Mononuclear cell (primary cell): Measurements from ENCODE around the gene CASP5. TPM values are rescaled to one million over a fixed set of nuclear protein-coding genes. Genes with fewer than 3 reads are reported as not detected.
"Not testable (repeated sequence)": the region's sequence is repeated elsewhere in the genome, so short reads cannot be mapped to it uniquely, and the experiment has no call there.

Experiments used
- H3K27me3 ChIP-seq: 2 replicates; pipeline ENCODE4 v1.6.0; 2011; ENCODE audit warnings: low read length, control low read depth; ENCODE audit not compliant: insufficient read depth
- H3K4me1 ChIP-seq: 2 replicates; pipeline ENCODE4 v1.5.1; 2011; ENCODE audit warnings: mild to moderate bottlenecking, low read length, control low read depth; ENCODE audit not compliant: insufficient read depth
- H3K4me3 ChIP-seq: 2 replicates; pipeline ENCODE4 v1.5.1; 2011; ENCODE audit warnings: mild to moderate bottlenecking, low read length, moderate library complexity
- H3K9me3 ChIP-seq: 2 replicates; pipeline ENCODE4 v1.5.1; 2011; ENCODE audit warnings: low read depth, mild to moderate bottlenecking, control low read depth, low read length
- total RNA-seq: library from RNA; depleted of rRNA; stranded (reverse); fragments of >200 nt; gene quantifications from one replicate; pipeline ENCODE4 v1.2.3, GENCODE V29; 2012

Gene CASP5
- 0.84 TPM for total RNA-seq

DNA sequence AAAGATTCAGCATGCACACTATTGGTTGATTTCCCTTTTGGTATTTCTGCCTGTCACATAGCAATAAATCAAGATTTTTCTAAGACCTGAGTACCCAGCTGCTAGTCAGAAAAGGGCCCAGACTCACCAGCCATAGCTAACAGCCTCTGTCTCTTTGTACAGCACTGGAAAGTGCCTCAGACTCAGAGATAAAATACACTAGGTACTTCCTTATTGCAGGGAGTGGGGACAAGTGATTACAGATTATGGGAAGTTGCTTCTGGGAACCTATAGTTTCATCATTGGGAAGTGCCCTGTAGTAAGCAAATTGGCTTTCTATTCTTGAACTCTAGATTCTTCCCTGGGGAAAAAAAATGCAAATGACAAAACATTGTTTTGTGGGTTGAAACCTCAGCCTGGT lies at the start of gene CASP5:
CASP5 (minus strand) TSS at position 166 of the 400 bp plus-strand sequence; CDS start at position 134, 32 bp downstream.
- no peaks in the 10 kb centered on the region for H3K9me3 ChIP-seq
- no peak within 1 kb of the TSS for H3K4me3 ChIP-seq
- H3K27me3 ChIP-seq: no peaks in the 10 kb centered on the region
- H3K4me1 ChIP-seq: peaks cover 23% of the 10 kb centered on the region

DNA sequence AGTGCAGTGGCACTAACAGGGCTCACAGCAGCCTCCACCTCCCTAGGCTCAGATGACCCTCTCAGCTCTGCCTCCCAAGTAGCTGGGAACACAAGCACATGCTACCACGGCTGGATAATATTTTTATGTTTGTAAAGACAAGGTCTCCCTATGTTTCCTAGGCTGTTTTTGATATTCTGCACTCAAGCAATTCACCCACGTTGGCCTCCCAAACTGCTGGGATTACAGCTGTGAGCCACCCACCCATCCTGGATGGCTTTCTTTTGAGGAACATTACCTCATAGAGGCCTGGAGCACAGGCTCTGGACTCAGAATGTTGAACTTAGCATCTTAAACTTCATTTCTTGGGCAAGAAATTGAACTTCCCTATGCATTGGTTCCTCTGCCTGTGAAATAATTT lies 49.1 kb upstream of the CASP5 start:
- not testable (repeated sequence) for H3K27me3 ChIP-seq

DNA sequence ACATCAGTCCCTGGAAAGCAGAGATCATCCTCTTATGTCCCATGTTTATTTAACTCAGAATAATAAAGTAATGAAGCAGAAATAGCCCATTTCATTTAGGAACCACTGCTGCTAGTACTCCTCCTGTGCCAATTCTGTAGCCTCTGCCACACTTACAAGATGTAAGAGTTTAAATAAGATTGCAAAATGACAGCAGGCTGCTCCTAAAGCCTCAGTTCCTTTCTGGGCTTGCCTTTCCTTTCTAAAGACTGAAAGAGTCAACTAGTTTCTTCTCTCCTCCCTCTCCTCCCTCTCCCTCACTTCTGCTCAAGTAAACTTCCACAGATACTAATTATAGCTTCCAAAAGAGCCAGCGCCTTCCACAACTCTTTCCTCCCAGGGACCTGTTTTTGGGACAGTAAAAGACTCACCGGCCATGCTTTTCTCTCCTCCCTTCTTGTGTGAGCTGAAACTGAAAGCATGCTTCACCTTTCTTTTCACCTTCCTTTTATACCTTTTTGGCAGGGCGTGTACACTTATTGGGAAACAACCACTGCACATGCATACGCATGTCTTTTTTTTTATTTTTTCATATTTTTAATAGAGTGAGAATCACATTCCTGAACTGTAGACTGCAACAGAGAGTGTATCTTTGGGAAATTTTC lies 48.2 kb upstream of the CASP5 start:
- Histone ChIP-seq H3K27me3 (no peaks in the 10 kb centered on the region), H3K4me1 (peaks cover 16% of the 10 kb centered on the region), H3K4me3 (peak overlapping the region; percentile 8), H3K9me3 (no peaks in the 10 kb centered on the region)

More for the DNA sequence above, 49.1 kb upstream of the CASP5 start:
- H3K4me1 ChIP-seq: peaks cover 16% of the 10 kb centered on the region
- H3K9me3 ChIP-seq, H3K4me3 ChIP-seq: not testable (repeated sequence)

DNA sequence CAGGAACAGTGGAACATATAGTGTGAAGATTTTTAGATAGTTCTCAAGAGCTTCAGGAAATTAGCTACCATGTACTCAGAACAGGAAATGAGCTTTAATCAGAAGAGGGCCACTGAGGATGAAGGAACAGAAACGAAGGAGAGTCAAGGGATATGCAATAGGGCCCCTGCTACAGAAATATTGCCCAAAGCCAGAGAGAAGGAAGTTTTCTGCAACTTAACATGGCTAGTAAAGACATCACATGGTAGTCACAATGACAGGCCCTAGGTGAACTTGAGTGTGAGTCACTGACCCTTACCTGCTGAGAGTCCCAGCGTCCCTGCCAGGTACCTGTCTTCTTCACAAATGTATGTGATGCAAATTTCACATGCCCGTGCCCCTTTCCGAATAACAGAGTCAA lies 47.3 kb upstream of the CASP5 start:
- no peaks in the 10 kb centered on the region for H3K9me3 ChIP-seq
- peaks cover 16% of the 10 kb centered on the region for H3K4me1 ChIP-seq
- H3K4me3 ChIP-seq: no peak overlapping the region
- no peaks in the 10 kb centered on the region for H3K27me3 ChIP-seq

DNA sequence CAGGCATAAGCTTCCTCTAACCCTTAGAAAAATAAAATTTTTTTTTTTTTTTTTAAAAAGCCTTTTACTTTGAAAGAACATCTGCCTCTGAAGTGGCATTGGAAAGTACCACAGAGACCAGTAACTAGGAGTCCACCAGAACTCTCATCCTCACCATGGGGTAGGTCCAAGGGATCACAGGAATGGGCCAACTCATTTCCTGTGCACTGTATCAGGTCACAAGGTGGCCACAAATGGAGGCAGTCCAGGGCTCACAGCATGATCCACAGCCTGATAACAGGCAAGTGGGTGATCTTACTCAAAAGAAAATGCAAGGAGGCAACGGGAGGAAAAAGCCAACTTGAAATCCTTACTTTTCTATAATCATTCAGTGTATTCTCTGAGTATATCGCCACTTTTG lies 46.8 kb upstream of the CASP5 start:
- peaks cover 16% of the 10 kb centered on the region for H3K4me1 ChIP-seq
- not testable (repeated sequence) for H3K4me3 ChIP-seq, H3K27me3 ChIP-seq, H3K9me3 ChIP-seq

GRCh38 chr11:105063245-105063941 lies 40.4 kb upstream of the CASP5 start:
- not testable (repeated sequence) for H3K4me1 ChIP-seq, H3K27me3 ChIP-seq, H3K4me3 ChIP-seq, H3K9me3 ChIP-seq

DNA sequence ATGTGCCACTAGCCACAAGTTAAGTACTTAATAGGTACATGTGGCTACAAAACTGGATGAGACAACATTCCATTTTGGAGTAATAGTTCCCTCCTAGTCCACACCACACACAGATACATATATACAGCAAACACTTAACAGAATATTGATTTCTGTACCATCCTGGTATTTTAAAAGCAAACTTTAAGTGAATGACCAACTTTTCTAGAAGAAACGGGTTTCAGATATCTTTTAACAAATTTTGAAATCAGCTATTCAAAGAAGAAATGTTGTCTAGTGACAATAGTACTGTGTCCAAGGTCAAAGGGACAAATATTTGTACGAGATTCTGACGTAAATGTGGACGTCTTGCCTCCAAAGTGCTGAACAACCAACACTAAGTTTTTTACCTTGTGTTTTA lies 34.5 kb upstream of the CASP5 start:
- no peaks in the 10 kb centered on the region for H3K9me3 ChIP-seq
- H3K4me1 ChIP-seq: no peaks in the 10 kb centered on the region
- no peak overlapping the region for H3K4me3 ChIP-seq
- no peaks in the 10 kb centered on the region for H3K27me3 ChIP-seq

DNA sequence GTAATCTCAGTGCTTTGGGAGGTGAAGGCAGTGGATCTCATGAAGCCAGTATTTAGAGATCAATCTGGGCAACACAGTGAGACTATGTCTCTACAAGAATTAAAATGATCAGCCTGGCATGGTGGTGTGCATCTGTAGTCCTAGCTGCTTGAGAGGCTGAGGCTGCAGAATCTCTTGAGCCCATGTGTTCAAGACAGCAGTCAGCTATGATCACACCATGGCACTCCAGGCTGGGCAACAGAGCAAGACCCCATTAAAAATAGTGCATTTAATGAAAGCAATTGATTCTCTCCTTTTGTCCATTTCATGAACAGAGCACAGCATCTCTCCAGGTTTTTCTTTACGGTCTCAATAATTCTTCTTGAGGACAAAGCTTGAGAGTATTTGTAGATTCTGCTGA lies 33.5 kb upstream of the CASP5 start:
- no peaks in the 10 kb centered on the region for H3K4me1 ChIP-seq
- H3K9me3 ChIP-seq: no peaks in the 10 kb centered on the region

GRCh38 chr11:105054723-105055493 lies 31.9 kb upstream of the CASP5 start:
- H3K9me3 ChIP-seq: no peaks in the 10 kb centered on the region
- no peaks in the 10 kb centered on the region for H3K4me1 ChIP-seq
- H3K4me3 ChIP-seq: no peak overlapping the region
- no peaks in the 10 kb centered on the region for H3K27me3 ChIP-seq

More for the DNA sequence above, 33.5 kb upstream of the CASP5 start:
- Histone ChIP-seq H3K27me3 (no peaks in the 10 kb centered on the region), H3K4me3 (no peak overlapping the region)

- Histone ChIP-seq H3K4me3 (no peak overlapping the region), H3K4me1 (no peaks in the 10 kb centered on the region), H3K9me3 (no peaks in the 10 kb centered on the region), H3K27me3 (no peaks in the 10 kb centered on the region)
Measured at GRCh38 chr11:105052487-105052886, 29.5 kb upstream of the CASP5 start.

GRCh38 chr11:105051559-105051958 lies 28.6 kb upstream of the CASP5 start:
- no peak overlapping the region for H3K4me3 ChIP-seq
- no peaks in the 10 kb centered on the region for H3K27me3 ChIP-seq
- H3K9me3 ChIP-seq: no peaks in the 10 kb centered on the region
- peaks cover 4% of the 10 kb centered on the region for H3K4me1 ChIP-seq

- Histone ChIP-seq H3K27me3 (no peaks in the 10 kb centered on the region), H3K4me1 (peaks cover 12% of the 10 kb centered on the region), H3K9me3 (no peaks in the 10 kb centered on the region), H3K4me3 (no peak overlapping the region)
Measured at GRCh38 chr11:105049481-105049880, 26.5 kb upstream of the CASP5 start.

- Histone ChIP-seq H3K4me3 (no peak overlapping the region), H3K4me1 (peaks cover 21% of the 10 kb centered on the region), H3K9me3 (no peaks in the 10 kb centered on the region), H3K27me3 (no peaks in the 10 kb centered on the region)
Measured at GRCh38 chr11:105046898-105047579, 24.1 kb upstream of the CASP5 start.

DNA sequence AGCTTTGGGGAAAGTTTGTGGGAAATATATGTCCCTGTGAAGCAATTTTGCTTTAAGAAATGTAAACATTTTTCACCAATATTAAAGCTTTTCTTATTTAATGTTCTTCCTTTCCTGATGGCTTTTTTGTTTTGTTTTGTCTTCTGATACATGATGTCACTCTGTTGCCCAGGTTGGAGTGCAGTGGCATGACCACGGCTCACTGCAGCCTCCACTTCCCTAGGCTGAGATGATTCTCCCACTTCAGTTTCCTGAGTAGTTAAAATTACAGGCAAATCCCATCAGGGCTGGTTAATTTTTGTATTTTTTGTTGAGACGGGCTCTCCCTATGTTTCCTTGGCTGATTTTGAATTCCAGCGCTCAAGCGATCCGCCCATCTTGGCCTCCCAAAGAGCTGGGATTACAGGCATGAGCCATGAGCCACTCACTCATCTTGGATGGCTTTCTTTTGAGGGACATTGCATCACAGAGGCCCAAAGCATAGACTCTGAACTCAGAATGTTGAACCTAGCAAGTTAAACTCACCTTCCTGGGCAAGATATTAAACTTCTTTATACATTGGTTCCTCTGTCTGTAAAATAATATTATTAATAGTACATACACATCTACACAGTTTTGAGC lies 22.8 kb upstream of the CASP5 start:
- no peaks in the 10 kb centered on the region for H3K27me3 ChIP-seq
- no peak overlapping the region for H3K4me3 ChIP-seq
- H3K9me3 ChIP-seq: no peaks in the 10 kb centered on the region
- H3K4me1 ChIP-seq: peaks cover 29% of the 10 kb centered on the region
